ENCODE data around the gene CSRP1.

- no peak for TF ChIP-seq CTCF (IDR thresholded peaks at IDR 0.05)
- TF ChIP-seq POLR2A (IDR thresholded peaks at IDR 0.05) = no peak
These were observed 10.6 kb downstream of the CSRP1 start for GRCh38 chr1:201496296-201496690.

All from right lobe of liver (tissue), 4 donors.